HG02852 (cell line): ENCODE results near the gene PLEKHA8.

Source experiments
- ATAC-seq: cut with Tn5 transposase; IDR thresholded peaks from one replicate; pipeline ENCODE4 v1.9.1; 2021; ENCODE audit warnings: mild to moderate bottlenecking, moderate library complexity; ENCODE audit not compliant: unreplicated experiment

Gene PLEKHA8

GRCh38 chr7:30140456-30140855 lies 112.2 kb downstream of the PLEKHA8 start:
- no peak for ATAC-seq

GRCh38 chr7:30142710-30143109 lies 114.5 kb downstream of the PLEKHA8 start:
- no peak for ATAC-seq

DNA sequence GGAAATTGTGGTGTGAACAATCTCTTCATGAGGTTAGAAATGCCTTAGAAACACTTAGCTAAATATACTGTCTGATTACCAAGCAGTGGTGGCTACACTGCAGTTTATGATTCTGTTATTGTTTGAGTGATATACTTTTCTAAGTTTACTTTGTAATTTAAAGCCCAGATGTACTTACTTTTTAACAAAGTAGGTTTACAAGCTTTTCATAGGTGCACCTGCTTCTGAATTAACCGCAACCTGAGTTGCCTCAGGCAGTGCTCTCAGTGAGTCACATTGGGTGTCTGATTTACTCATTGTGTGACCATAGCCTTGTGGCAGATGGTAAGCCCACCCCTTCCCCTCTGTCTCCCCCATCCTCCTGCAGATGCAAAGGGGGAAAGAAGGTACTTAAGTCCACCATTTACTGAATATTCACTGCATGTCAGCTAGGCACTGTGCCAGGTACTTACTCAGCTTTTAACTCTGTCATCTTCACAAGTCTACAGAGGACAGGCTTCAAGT lies 115.6 kb downstream of the PLEKHA8 start:
- no peak for ATAC-seq

- no peak for ATAC-seq
Observed at GRCh38 chr7:30144657-30145306, 116.6 kb downstream of the PLEKHA8 start.

DNA sequence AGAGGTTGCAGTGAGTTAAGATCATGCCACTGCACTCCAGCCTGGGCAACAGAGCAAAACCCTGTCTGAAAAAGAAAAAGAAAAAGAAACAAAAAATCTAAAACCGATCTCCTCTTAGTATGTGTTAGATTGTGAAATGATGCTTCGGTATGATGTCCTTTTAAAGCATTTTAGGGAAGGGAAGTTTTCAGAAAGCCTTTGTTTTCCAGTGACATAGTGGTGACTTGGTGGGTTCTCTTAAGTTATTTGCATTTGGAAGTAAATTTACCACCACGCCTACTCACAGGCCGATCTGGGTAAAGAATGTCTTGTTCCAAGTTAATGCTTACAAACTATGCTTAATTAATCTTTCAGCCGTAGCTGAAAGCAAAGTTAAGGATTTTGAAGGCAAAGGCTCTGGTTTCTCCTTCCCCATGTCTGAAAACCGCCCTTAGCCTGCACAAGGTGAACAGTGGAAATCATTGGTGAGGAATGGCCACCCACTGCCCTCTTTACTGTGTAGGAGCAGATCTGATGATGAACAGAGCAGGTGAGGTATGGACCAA lies 117.3 kb downstream of the PLEKHA8 start:
- no peak for ATAC-seq

GRCh38 chr7:30146127-30146612 lies 118.0 kb downstream of the PLEKHA8 start:
- no peak for ATAC-seq

DNA sequence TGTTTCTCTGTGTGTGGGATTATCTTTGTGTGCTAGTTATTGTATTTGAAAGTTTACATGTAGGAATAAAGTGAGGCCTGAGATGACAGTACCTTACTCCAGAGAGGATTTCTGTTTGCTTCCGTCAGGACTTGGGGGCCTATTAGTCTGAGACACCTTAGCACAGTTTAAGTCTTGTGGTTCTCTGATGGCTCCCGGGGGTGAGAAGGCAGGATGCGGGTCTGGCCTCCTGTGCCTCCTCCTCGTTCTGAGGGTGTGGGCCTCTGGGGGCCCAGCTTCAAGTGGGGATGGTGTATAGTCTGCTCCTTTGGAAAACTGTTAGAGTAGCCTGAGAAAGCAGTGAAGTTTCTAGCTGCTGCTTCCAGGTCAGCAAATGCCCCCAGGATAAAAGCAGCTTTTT lies 119.0 kb downstream of the PLEKHA8 start:
- no peak for ATAC-seq

- ATAC-seq = no peak
Observed at GRCh38 chr7:30147785-30148184, 119.6 kb downstream of the PLEKHA8 start.

DNA sequence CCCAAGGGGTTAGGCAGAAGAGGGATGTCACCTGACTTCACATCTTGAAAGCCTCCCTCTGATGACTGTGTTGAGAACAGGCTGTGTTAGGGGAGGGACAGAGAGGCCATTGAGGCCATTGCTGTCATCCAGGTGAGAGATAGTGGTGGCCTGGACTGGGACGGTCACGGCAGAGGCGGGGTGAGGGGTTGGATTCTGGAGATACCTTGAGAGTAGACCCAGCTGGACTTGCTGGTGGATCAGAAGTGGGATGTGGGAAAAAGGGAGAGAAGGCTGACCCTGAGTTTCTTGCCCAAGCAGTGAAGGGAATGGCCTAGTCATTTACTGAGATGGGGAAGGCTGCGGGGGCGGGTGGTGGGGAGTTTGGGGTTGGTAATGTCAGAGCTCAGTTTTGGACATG lies 120.2 kb downstream of the PLEKHA8 start:
- ATAC-seq = no peak

- no peak for ATAC-seq
Observed at GRCh38 chr7:30148951-30149459, 120.8 kb downstream of the PLEKHA8 start.

DNA sequence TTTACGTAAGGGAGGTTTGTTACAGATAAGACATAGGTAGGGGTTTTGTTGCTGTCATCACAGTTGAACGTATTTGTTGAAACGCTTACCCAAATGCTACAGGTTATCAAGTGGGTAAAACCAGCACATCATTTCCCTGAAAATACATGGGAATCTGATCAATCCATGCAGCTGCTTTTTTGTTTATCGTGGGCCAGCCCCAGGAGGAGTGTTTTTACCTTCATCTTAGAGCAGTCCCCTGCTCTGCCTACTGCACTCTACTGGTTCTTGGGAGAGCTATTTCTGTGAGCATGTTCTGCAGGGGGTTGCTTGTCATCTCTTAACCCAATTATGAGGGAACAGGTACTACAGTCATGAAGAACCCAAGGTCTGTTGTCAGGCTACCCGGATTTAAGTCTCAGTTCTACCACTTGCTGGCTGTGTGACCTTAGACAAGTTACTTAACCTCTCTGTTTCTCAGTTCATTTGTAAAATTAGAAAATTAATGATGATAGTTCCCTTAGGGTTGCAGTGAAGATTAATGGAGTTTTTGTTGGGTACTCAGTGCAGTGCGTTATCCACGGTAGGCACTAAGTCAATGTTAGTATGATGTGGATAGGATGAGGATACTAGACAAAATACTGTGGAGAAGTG lies 121.5 kb downstream of the PLEKHA8 start:
- ATAC-seq = no peak

GRCh38 chr7:30150711-30151110 lies 122.5 kb downstream of the PLEKHA8 start:
- no peak for ATAC-seq

- ATAC-seq = no peak
Observed at GRCh38 chr7:30154111-30154587, 125.9 kb downstream of the PLEKHA8 start.

DNA sequence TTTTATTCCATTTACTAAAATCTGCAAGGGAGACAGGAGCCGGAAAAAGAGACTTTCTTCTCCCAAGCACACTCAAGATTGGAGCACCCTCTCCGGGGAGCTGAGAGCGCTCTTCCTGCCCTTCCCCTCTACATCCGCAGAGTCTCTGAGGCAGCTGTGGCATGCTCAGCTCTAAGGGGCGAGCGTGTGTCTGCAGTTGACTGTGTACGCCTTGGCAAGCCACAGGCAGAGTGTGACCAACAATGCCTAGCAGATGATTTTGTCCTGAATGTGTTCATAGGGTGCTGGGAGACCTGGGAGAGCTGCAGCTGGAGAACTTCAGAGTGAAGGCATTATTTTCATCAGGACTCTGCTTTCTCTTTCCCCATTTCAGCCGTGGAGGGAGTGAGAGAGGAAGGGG lies 127.3 kb downstream of the PLEKHA8 start:
- ATAC-seq = no peak

DNA sequence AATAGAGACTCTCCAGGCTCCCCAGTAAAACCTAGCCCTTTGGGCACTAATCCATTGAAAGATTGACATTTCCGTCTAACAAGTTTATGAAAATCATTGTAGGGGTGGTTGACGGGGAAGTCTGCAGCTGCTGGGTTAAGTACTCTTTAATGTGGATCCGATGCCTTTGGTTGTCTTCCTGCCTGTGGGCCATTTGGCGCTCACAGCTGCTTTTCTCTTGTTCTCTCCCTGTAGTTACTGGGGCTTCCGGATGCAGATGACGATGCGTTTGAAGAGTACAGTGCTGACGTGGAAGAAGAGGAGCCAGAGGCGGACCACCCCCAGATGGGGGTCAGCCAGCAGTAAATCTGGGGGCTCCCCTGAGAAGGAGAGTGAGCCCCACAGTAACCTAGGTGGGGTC lies 129.0 kb downstream of the PLEKHA8 start:
- no peak for ATAC-seq

DNA sequence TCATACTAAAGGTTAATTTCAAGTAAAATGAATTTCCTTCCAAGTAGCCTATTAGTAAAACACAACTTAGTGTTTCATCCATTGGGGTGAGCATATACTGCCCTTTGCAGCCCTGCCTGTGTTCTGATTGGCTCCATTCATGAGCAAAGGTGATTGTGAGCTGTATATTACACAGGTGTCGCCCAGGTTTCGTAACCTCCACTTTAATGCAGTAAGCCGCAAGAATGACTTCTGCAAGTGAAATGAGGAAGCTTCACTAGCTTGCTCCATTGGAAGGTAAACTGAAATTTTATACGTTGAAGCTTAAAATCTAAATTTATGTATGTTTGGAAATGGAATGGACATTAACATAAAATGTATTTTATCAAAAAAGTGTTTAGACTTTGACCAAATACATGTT lies 131.0 kb downstream of the PLEKHA8 start:
- no peak for ATAC-seq

GRCh38 chr7:30159698-30160143 lies 131.5 kb downstream of the PLEKHA8 start:
- ATAC-seq = no peak

DNA sequence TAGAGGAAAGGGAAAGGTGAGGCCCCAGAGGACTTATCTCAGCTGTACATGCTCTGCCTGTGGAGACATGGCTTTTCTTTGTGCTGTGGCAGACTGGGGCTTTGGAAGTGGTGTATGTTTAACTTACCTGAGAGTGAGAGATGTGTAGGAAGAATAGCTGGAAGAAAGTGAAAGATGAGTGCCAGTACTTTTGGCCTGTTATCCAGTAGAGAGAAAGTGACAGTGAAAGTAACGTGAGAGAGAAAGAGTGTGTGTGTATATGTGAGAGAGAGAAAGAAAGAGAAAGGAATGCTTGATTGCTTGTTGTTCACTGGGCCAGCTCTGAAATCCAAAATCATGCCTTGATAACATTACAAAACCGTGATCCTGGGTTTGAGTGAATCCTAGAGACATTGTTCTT lies 132.1 kb downstream of the PLEKHA8 start:
- no peak for ATAC-seq

DNA sequence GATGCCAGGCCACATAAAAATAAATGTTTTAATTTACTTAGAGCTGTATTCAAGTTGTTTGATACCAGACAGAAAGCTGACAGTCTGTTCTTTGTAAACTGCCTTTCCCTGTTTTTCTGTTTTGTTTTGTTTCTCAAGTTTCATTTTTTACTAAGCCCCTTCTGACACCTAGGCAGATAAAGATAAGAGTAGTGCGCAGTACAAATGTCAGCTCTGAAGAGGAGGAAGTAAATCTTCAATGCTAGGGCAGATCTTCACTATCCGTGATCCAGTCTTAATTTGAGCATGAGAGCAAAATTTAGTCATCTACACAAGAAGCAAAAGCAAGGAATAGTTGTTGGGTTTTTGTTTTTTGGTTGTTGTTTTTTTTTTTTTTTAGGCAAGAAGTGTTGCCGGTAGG lies 133.9 kb downstream of the PLEKHA8 start:
- ATAC-seq = no peak

DNA sequence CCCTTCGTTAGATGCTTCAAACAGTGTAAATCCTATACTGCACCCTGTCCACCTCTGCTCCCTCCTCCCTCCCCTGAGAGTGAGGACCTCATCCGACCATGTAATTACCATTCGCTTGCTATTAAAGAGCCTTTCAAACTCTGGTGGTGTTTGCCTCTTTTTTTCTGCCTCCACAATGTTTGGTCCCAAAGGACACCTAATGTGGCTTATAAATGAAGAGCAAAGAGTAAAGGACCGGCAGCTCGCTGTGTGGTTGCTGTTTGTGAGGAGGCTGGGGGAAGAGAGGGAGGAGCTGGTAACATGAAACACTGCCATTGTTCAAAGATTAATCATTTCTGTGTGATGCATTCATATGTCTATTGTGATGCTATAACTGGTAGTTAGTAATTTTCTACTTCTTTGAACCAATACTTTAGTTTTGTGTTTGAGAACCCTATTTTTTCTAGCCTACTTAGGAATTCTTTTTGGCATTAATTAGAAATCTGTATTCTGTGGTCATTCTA lies 134.5 kb downstream of the PLEKHA8 start:
- no peak for ATAC-seq

DNA sequence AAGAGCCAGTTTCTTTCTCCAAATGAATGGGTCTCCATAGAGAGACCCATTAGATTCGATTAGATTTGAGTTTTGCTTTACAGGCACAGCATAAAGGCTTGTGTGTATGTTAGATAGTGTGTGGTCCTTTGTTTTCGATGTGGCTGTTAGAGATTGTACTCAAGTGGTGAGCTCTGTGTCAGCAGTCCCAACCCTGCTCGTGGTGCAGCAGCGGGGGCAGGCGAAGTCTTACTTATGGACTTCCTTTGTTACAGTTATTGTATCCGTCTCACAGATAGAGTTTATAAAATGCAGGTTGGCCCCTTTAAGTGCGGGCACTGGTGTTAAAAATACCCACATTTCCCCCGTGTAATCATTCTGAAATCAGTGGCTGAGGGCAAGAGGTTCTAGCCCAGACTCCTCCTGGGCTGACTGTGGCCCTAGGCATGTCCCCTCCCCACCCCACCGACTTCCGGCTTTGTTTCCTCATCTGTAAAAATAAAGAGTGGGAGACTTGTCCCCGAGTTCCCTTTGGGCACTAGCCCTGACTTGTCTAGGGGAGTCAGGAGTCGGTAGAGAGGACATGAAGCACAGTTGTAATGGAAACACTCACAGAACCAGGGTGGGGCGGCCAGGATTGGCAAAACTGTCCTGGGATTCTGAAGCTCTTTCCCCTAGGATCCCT lies 135.2 kb downstream of the PLEKHA8 start:
- ATAC-seq = peak; percentile 35
